Common myeloid progenitor, CD34-positive (primary cell): ENCODE measurements around the gene DEGS2.

ENCODE experiments used
- CTCF ChIA-PET: fragments of 350-600 bp; sonication (Branson Sonifier 250); formaldehyde crosslinking; loops from one replicate; lab custom pipeline; 2021; ENCODE audit warnings: antibody characterized with exemption; lab: Charles Lee
- POLR2A ChIA-PET: fragments of 350-600 bp; sonication (Branson Sonifier 250); formaldehyde crosslinking; loops from one replicate; lab custom pipeline; 2021; ENCODE audit warnings: antibody characterized with exemption; lab: Charles Lee
- DNase-seq, 3 donors: peaks; one replicate each; pipeline versions ENCODE4 v3.0.0 to v3.0.0-alpha.2; 2013
- H3K27ac ChIP-seq, 2 experiments: 1 replicate in 1 of 2; 2 replicates in 1 of 2; pipeline ENCODE4 v1.7.0; 2013; ENCODE audit warnings: inconsistent platforms in 2 of 2, low read length in 2 of 2, mild to moderate bottlenecking in 2 of 2, low read depth in 1 of 2, moderate library complexity in 1 of 2; ENCODE audit not compliant: severe bottlenecking in 2 of 2, insufficient read depth in 1 of 2, poor library complexity in 1 of 2
- H3K27me3 ChIP-seq, 5 experiments: replicated peaks in 2 of 5; 1 replicate in 3 of 5; 2 replicates in 2 of 5; pipeline versions ENCODE4 v1.6.1 to v1.7.0; 2013; ENCODE audit warnings: low read length in 4 of 5, mild to moderate bottlenecking in 2 of 5, moderate library complexity in 2 of 5, inconsistent platforms in 1 of 5; ENCODE audit not compliant: insufficient read depth in 5 of 5, control insufficient read depth in 4 of 5
- H3K36me3 ChIP-seq, 4 experiments: 1 replicate in 2 of 4; 2 replicates in 2 of 4; pipeline versions ENCODE4 v1.6.1 to v1.7.0; 2013; ENCODE audit warnings: low read length in 3 of 4, control low read depth in 1 of 4, mild to moderate bottlenecking in 1 of 4; ENCODE audit not compliant: control insufficient read depth in 4 of 4, insufficient read depth in 4 of 4
- H3K4me1 ChIP-seq, 4 experiments: 1 replicate in 3 of 4; 2 replicates in 1 of 4; pipeline versions ENCODE4 v1.6.1 to v1.7.1; 2013; ENCODE audit warnings: low read length in 3 of 4, mild to moderate bottlenecking in 3 of 4, control low read depth in 1 of 4, inconsistent platforms in 1 of 4, moderate library complexity in 1 of 4; ENCODE audit not compliant: control insufficient read depth in 4 of 4, insufficient read depth in 4 of 4; ENCODE audit errors: control extremely low read depth in 1 of 4
- H3K4me3 ChIP-seq, 7 experiments: 1 replicate in 4 of 7; 2 replicates in 3 of 7; pipeline versions ENCODE4 v1.5.1 to v1.7.0; 2013; ENCODE audit warnings: mild to moderate bottlenecking in 7 of 7, low read length in 6 of 7, moderate library complexity in 6 of 7, inconsistent platforms in 2 of 7, low read depth in 2 of 7, control low read depth in 1 of 7; ENCODE audit not compliant: insufficient read depth in 4 of 7, control insufficient read depth in 1 of 7; ENCODE audit errors: extremely low read depth in 1 of 7
- H3K9me3 ChIP-seq, 5 experiments: 1 replicate in 4 of 5; 2 replicates in 1 of 5; pipeline versions ENCODE4 v1.6.1 to v1.7.1; 2013; ENCODE audit warnings: low read length in 4 of 5, mild to moderate bottlenecking in 2 of 5, inconsistent platforms in 1 of 5, low read depth in 1 of 5, moderate library complexity in 1 of 5; ENCODE audit not compliant: control insufficient read depth in 4 of 5, insufficient read depth in 2 of 5; ENCODE audit errors: control extremely low read depth in 1 of 5
- WGBS: methylation state at CpG from one replicate; pipeline ENCODE4 v1.1.5; 2013; ENCODE audit not compliant: insufficient coverage; 5-methylcytosine and 5-hydroxymethylcytosine counted together

Gene DEGS2

GRCh38 chr14:100141098-100141497, 18.3 kb downstream of the DEGS2 start:
- ChIA-PET POLR2A (no interaction called here), CTCF (interaction anchor here (0.9 to 3.8 kb wide), 17 partner anchors 11 to 92 kb away, joined by 3 to 39 read pairs (median 3); partner anchors contain the start of gene EVL)
- WGBS, result 96% methylated on average over 6 of the region's 7 CpGs
- no peaks in the 10 kb centered on the region for H3K9me3 ChIP-seq
- peaks cover 4 to 85% (median 26%) of the 10 kb centered on the region in 4 experiments for H3K36me3 ChIP-seq
- H3K4me1 ChIP-seq, result peaks cover 0 to 40% (median 32%) of the 10 kb centered on the region in 4 experiments
- DNase-seq, result no peak
- H3K27me3 ChIP-seq, result no peaks in the 10 kb centered on the region
- peak overlapping the region; percentile 56 to 76 for H3K27ac ChIP-seq
- H3K4me3 ChIP-seq, result no peak overlapping the region

GRCh38 chr14:100140452-100141078, 18.9 kb downstream of the DEGS2 start:
- peak; percentile 67 to 84 (median 78) for DNase-seq
- H3K9me3 ChIP-seq, result no peaks in the 10 kb centered on the region
- H3K27me3 ChIP-seq, result no peaks in the 10 kb centered on the region
- H3K4me1 ChIP-seq, result peaks cover 0 to 39% (median 32%) of the 10 kb centered on the region in 4 experiments
- ChIA-PET CTCF (interaction anchor here (0.9 to 3.8 kb wide), 13 partner anchors 12 to 92 kb away, joined by 3 to 39 read pairs (median 3); partner anchors contain the start of gene EVL), POLR2A (no interaction called here)
- no peak overlapping the region for H3K4me3 ChIP-seq
- 72% methylated on average over 12 of the region's 16 CpGs for WGBS
- H3K27ac ChIP-seq, result peak overlapping the region in 1 of 2 experiments; percentile 76
- H3K36me3 ChIP-seq, result peaks cover 6 to 84% (median 28%) of the 10 kb centered on the region in 4 experiments

- ChIA-PET POLR2A (no interaction called here), CTCF (interaction anchor here (0.9 to 2.4 kb wide), 5 partner anchors 9 to 96 kb away, joined by 3 to 10 read pairs (median 4); no protein-coding TSS in a partner anchor)
- H3K4me3 ChIP-seq, result no peak overlapping the region
- no peaks in the 10 kb centered on the region for H3K9me3 ChIP-seq
- WGBS, result 97% methylated on average over 13 of the region's 13 CpGs
- peaks cover 0 to 39% (median 32%) of the 10 kb centered on the region in 4 experiments for H3K4me1 ChIP-seq
- H3K27me3 ChIP-seq, result no peaks in the 10 kb centered on the region
- H3K36me3 ChIP-seq, result peaks cover 10 to 85% (median 33%) of the 10 kb centered on the region in 4 experiments
- DNase-seq, result no peak
- no peak overlapping the region for H3K27ac ChIP-seq
Measured at GRCh38 chr14:100138955-100139354, 20.5 kb downstream of the DEGS2 start.

GRCh38 chr14:100138082-100138787, 21.2 kb downstream of the DEGS2 start:
- WGBS, result 80% methylated on average over 5 of the region's 8 CpGs
- peak in 1 of 3 donors; percentile 13 for DNase-seq
- CTCF ChIA-PET, result interaction anchor here (0.9 to 2.4 kb wide), 8 partner anchors 10 to 119 kb away, joined by 3 to 10 read pairs (median 4); no protein-coding TSS in a partner anchor
- Histone ChIP-seq H3K9me3 (no peaks in the 10 kb centered on the region), H3K27me3 (no peaks in the 10 kb centered on the region), H3K4me1 (peaks cover 0 to 37% (median 29%) of the 10 kb centered on the region in 4 experiments), H3K4me3 (no peak overlapping the region), H3K36me3 (peaks cover 11 to 83% (median 33%) of the 10 kb centered on the region in 4 experiments), H3K27ac (no peak overlapping the region)
- POLR2A ChIA-PET, result no interaction called here

- DNase-seq, result no peak
- Histone ChIP-seq H3K9me3 (no peaks in the 10 kb centered on the region), H3K27me3 (no peaks in the 10 kb centered on the region), H3K36me3 (peaks cover 15 to 86% (median 42%) of the 10 kb centered on the region in 4 experiments), H3K4me1 (peaks cover 0 to 26% (median 20%) of the 10 kb centered on the region in 4 experiments), H3K27ac (no peak overlapping the region), H3K4me3 (no peak overlapping the region)
- ChIA-PET POLR2A (no interaction called here), CTCF (interaction anchor here (1.1 to 2.4 kb wide), 4 partner anchors 8 to 118 kb away, joined by 3 to 10 read pairs (median 4); no protein-coding TSS in a partner anchor)
- WGBS, result 100% methylated on average over 7 of the region's 8 CpGs
Measured at GRCh38 chr14:100137173-100137572, 22.3 kb downstream of the DEGS2 start.

- Histone ChIP-seq H3K27me3 (no peaks in the 10 kb centered on the region), H3K9me3 (no peaks in the 10 kb centered on the region), H3K36me3 (peaks cover 24 to 86% (median 50%) of the 10 kb centered on the region in 4 experiments), H3K27ac (no peak overlapping the region), H3K4me1 (peaks cover 0 to 12% (median 6%) of the 10 kb centered on the region in 4 experiments), H3K4me3 (no peak overlapping the region)
- ChIA-PET CTCF (interaction anchor here (1.0 kb wide), 1 partner anchor 56 kb away, joined by 4 read pairs; no protein-coding TSS in a partner anchor), POLR2A (no interaction called here)
- WGBS, result 95% methylated on average over 3 of the region's 5 CpGs
- DNase-seq, result no peak
Measured at GRCh38 chr14:100135784-100136183, 23.7 kb downstream of the DEGS2 start.
